ENCODE measurements around the gene HARS1.

DNA sequence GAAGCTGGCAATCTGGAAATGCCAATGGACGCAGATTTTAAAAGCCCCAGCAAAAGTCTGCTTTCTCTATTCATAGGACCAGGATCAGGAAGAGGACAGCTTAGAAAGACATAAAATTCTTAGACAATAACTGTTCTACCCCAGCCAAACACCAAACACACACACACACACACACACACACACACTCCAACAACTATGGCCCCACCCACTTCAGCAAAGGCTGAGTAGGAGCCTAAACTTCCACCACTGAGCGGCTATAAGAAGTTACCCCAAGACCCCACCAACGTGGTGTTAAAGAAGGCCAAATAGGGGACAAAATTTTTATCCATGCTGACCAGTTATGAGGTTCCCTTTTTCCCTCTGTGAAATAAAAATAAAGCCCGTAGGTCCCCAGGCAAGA lies 41.9 kb upstream of the HARS1 start:
- TF ChIP-seq, protein P1, sequence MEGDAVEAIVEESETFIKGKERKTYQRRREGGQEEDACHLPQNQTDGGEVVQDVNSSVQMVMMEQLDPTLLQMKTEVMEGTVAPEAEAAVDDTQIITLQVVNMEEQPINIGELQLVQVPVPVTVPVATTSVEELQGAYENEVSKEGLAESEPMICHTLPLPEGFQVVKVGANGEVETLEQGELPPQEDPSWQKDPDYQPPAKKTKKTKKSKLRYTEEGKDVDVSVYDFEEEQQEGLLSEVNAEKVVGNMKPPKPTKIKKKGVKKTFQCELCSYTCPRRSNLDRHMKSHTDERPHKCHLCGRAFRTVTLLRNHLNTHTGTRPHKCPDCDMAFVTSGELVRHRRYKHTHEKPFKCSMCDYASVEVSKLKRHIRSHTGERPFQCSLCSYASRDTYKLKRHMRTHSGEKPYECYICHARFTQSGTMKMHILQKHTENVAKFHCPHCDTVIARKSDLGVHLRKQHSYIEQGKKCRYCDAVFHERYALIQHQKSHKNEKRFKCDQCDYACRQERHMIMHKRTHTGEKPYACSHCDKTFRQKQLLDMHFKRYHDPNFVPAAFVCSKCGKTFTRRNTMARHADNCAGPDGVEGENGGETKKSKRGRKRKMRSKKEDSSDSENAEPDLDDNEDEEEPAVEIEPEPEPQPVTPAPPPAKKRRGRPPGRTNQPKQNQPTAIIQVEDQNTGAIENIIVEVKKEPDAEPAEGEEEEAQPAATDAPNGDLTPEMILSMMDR (IDR thresholded peaks at IDR 0.05): no peak
- no peak for TF ChIP-seq EP300 (IDR thresholded peaks at IDR 0.05)
